Measurements from ENCODE around the gene HNF4A.
A peak's percentile ranks its signal among the peaks of the same experiment; 100 is the strongest.

The HNF4A gene

GRCh38 chr20:44475372-44475693 is 119.8 kb downstream of the HNF4A start:
- TF ChIP-seq, protein P1, sequence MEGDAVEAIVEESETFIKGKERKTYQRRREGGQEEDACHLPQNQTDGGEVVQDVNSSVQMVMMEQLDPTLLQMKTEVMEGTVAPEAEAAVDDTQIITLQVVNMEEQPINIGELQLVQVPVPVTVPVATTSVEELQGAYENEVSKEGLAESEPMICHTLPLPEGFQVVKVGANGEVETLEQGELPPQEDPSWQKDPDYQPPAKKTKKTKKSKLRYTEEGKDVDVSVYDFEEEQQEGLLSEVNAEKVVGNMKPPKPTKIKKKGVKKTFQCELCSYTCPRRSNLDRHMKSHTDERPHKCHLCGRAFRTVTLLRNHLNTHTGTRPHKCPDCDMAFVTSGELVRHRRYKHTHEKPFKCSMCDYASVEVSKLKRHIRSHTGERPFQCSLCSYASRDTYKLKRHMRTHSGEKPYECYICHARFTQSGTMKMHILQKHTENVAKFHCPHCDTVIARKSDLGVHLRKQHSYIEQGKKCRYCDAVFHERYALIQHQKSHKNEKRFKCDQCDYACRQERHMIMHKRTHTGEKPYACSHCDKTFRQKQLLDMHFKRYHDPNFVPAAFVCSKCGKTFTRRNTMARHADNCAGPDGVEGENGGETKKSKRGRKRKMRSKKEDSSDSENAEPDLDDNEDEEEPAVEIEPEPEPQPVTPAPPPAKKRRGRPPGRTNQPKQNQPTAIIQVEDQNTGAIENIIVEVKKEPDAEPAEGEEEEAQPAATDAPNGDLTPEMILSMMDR (conservative IDR thresholded peaks at IDR 0.05; ENCODE audit: low read depth, low read length) = no peak
- no peak for DNase-seq (ENCODE audit: low read depth)
- H3K4me3 ChIP-seq (ENCODE audit: low read length) = peak overlapping the region; percentile 92

- DNase-seq (ENCODE audit: low read depth) = peak; percentile 51
- H3K4me3 ChIP-seq (ENCODE audit: low read length) = peak within 1 kb of the TSS; percentile 92
- TF ChIP-seq, protein P1 (conservative IDR thresholded peaks at IDR 0.05; ENCODE audit: low read depth, low read length) = peak; percentile 28
Observed at GRCh38 chr20:44475694-44476560, 120.4 kb downstream of the HNF4A start, which contains the start of gene TTPAL. Gene TTPAL (plus strand): TSS chr20:44475874. CDS start chr20:44480000, 4,126 bp downstream.

GRCh38 chr20:44477151-44477550 is 121.7 kb downstream of the HNF4A start:
- no peak for DNase-seq (ENCODE audit: low read depth)
- TF ChIP-seq, protein P1 (conservative IDR thresholded peaks at IDR 0.05; ENCODE audit: low read depth, low read length) = no peak
- no peak overlapping the region for H3K4me3 ChIP-seq (ENCODE audit: low read length)

GRCh38 chr20:44478206-44478605 is 122.7 kb downstream of the HNF4A start:
- TF ChIP-seq, protein P1 (conservative IDR thresholded peaks at IDR 0.05; ENCODE audit: low read depth, low read length) = no peak
- H3K4me3 ChIP-seq (ENCODE audit: low read length) = no peak overlapping the region
- DNase-seq (ENCODE audit: low read depth) = no peak

DNA sequence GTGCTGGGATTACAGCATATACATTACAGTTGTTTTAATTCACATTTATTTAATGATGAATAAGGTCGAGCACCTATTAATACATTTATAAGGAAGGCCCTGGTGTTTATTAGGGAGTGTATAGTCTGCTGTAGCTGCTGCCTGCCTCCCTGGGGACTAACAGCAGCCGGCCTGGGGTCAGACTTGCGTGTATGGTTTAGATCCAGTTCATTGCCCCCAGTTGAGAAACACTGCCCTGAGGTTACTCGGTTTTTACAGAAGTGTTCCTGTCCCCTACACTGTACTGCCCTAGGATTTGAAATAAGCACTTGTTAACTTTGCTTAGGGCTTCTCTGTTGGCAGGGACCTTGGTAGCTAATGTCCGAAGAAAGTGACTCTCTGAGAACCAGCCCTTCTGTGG is 124.1 kb downstream of the HNF4A start:
- DNase-seq (ENCODE audit: low read depth) = no peak
- H3K4me3 ChIP-seq (ENCODE audit: low read length) = no peak overlapping the region
- TF ChIP-seq, protein P1 (conservative IDR thresholded peaks at IDR 0.05; ENCODE audit: low read depth, low read length) = no peak

- TF ChIP-seq, protein P1 (conservative IDR thresholded peaks at IDR 0.05; ENCODE audit: low read depth, low read length) = no peak
- no peak overlapping the region for H3K4me3 ChIP-seq (ENCODE audit: low read length)
- no peak for DNase-seq (ENCODE audit: low read depth)
Observed at GRCh38 chr20:44480097-44480496, 124.6 kb downstream of the HNF4A start.
